ENCODE measurements around the gene EPB41. TPM values are rescaled to one million over a fixed set of nuclear protein-coding genes. Genes with fewer than 3 reads are reported as not detected.

EPB41 gene
- total RNA-seq, 4 donors from 2014 or later, result 110 to 183 (median 126) TPM

DNA sequence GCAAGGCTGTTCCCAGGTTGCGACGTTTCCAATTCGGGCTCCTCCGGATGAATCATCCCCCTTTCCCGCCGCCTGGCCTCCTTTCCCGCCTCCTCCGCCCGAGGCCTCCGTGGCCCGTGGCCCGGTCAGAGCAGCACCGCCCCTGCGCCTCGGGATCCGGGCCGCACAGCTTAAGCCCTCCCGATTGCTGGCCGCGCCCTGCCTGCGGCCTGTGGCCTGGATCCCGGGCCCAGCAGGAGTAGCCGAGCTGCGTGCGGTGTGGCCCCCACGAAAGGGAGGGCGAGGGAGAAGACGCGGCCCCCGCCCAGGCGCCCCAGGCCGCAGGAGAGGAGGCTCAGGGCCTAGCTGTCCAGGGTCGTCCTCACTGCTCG, 208.3 kb downstream of the EPB41 start:
- Histone ChIP-seq H3K4me3 (peak overlapping the region; percentile 45 to 67 (median 64)), H3K27me3 (peaks cover 0 to 16% of the 10 kb centered on the region in 2 donors), H3K36me3 (peaks cover 0 to 6% (median 0%) of the 10 kb centered on the region in 3 donors), H3K9me3 (no peaks in the 10 kb centered on the region), H3K4me1 (peaks cover 9 to 45% (median 27%) of the 10 kb centered on the region in 4 donors), H3K27ac (peak overlapping the region; percentile 68 to 94 (median 78))
- no peak for TF ChIP-seq CTCF (IDR thresholded peaks at IDR 0.05)
- TF ChIP-seq POLR2A (IDR thresholded peaks at IDR 0.05), result no peak
- peak in 2 of 3 donors; percentile 53 to 62 for DNase-seq

GRCh38 chr1:29123053-29123886, 208.9 kb downstream of the EPB41 start:
- Histone ChIP-seq H3K4me3 (peak overlapping the region; percentile 45 to 67 (median 64)), H3K4me1 (peaks cover 9 to 45% (median 27%) of the 10 kb centered on the region in 4 donors), H3K9me3 (no peaks in the 10 kb centered on the region), H3K36me3 (peaks cover 0 to 3% (median 0%) of the 10 kb centered on the region in 3 donors), H3K27ac (peak overlapping the region; percentile 68 to 94 (median 78)), H3K27me3 (peaks cover 0 to 16% of the 10 kb centered on the region in 2 donors)
- peak in 1 of 3 donors; percentile 60 for DNase-seq
- TF ChIP-seq POLR2A (IDR thresholded peaks at IDR 0.05), result no peak
- no peak for TF ChIP-seq CTCF (IDR thresholded peaks at IDR 0.05)

- H3K27me3 ChIP-seq, result peaks cover 0 to 16% of the 10 kb centered on the region in 2 donors
- peak in 1 of 3 donors; percentile 50 for DNase-seq
- H3K4me3 ChIP-seq, result peak within 1 kb of the TSS; percentile 45 to 67 (median 64)
- peak within 1 kb of the TSS; percentile 68 to 94 (median 78) for H3K27ac ChIP-seq
- TF ChIP-seq POLR2A (IDR thresholded peaks at IDR 0.05), result no peak
- no peak for TF ChIP-seq CTCF (IDR thresholded peaks at IDR 0.05)
- no peaks in the 10 kb centered on the region for H3K36me3 ChIP-seq
- no peaks in the 10 kb centered on the region for H3K9me3 ChIP-seq
- H3K4me1 ChIP-seq, result peaks cover 9 to 43% (median 27%) of the 10 kb centered on the region in 4 donors
Observed at GRCh38 chr1:29123887-29124365, 209.6 kb downstream of the EPB41 start, which contains the start of gene TMEM200B. TMEM200B (minus strand) TSS chr1:29123903; CDS start chr1:29121828, 2,075 bp downstream.

DNA sequence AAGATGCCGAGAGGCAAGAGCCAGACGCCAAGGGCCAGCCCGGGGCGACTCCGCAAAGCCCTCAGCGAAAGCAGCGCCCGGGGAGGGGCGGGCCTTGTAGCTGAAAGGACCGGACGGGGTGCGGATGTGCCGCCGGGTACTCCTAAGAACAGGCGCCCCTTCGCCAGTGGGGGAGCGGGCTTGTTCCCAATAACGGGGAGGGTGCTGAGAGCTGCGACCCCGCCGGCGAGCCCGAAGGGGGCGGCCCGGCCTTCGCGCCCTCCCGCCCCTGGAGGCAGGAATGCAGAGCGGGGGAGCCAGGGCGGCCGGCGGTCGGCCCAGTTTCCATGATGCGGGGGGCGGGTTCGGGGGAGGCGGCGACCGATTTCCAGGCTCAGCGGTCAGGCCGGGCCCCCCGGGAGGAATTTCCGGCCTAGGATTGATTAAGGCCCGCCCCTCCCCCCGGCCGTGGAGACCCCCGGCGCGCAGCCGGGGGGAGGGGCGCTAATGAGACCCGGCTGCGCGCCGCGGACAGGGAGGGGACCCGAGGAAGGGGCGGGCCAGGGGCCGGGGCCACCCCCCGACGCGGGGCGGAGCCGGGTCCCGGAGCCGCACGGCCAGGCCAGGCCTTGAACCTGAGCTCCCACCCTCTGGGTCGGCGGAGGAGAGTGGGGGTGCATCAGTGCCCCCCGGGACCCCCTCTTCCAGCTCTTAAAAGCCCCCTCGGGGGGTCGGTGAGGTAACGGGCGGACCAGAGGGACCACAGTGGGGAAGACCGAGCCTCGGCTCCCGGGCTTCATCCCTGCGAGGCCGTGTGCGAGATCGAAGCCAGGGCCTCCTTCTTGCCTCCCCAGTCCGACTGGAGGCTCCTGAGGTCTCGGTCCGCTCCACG, 210.2 kb downstream of the EPB41 start:
- no peaks in the 10 kb centered on the region for H3K9me3 ChIP-seq
- DNase-seq, result peak; percentile 47 to 72 (median 70)
- no peaks in the 10 kb centered on the region for H3K36me3 ChIP-seq
- peak overlapping the region; percentile 45 to 67 (median 64) for H3K4me3 ChIP-seq
- H3K27me3 ChIP-seq, result peaks cover 0 to 16% of the 10 kb centered on the region in 2 donors
- peak in 1 of 2 donors; percentile 21 for TF ChIP-seq POLR2A (IDR thresholded peaks at IDR 0.05)
- peak; percentile 10 to 78 (median 52) for TF ChIP-seq CTCF (IDR thresholded peaks at IDR 0.05)
- H3K4me1 ChIP-seq, result peaks cover 9 to 42% (median 27%) of the 10 kb centered on the region in 4 donors
- H3K27ac ChIP-seq, result peak overlapping the region; percentile 68 to 94 (median 78)

DNA sequence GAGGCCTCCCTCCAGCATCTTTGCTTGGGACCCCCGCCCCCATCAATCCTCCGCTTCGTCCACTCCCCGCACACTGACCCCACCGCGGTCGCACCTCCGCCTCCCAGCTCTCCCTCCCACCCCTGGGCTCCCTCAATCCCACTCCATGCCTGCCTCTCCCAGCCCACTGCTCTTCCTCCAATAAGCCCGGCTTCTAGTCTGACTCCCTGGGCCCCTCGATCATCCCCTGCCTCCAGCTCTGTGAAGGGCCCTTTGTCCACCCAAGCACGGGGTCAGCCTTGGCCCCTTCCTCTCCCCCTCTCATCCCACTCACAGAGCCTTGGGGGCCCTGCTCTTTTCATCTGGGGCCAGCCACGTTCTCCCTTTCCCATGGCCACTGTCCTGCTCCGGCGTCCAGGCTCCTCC, 210.9 kb downstream of the EPB41 start:
- DNase-seq, result no peak
- TF ChIP-seq CTCF (IDR thresholded peaks at IDR 0.05), result no peak
- no peak for TF ChIP-seq POLR2A (IDR thresholded peaks at IDR 0.05)
- H3K36me3 ChIP-seq, result no peaks in the 10 kb centered on the region
- H3K4me3 ChIP-seq, result peak overlapping the region; percentile 45 to 67 (median 64)
- H3K4me1 ChIP-seq, result peaks cover 9 to 42% (median 27%) of the 10 kb centered on the region in 4 donors
- H3K27me3 ChIP-seq, result peaks cover 0 to 16% of the 10 kb centered on the region in 2 donors
- peak overlapping the region; percentile 68 to 94 (median 78) for H3K27ac ChIP-seq
- H3K9me3 ChIP-seq, result no peaks in the 10 kb centered on the region

All from Peyer's patch (tissue), 4 donors.